ENCODE measurements around the gene BCL2.

BCL2 gene

GRCh38 chr18:63107171-63107845 lies 212.3 kb downstream of the BCL2 start:
- TF ChIP-seq CTCF (IDR thresholded peaks at IDR 0.05; ENCODE audit: insufficient read depth, low read length, poor library complexity, severe bottlenecking), result no peak
- Histone ChIP-seq H3K4me3 (replicated peaks; ENCODE audit: low read depth, low read length) (peak overlapping the region; percentile 29), H3K27me3 (replicated peaks; ENCODE audit: control insufficient read depth, insufficient read depth, low read length) (no peaks in the 10 kb centered on the region), H3K36me3 (ENCODE audit: control insufficient read depth, insufficient read depth, low read length) (no peaks in the 10 kb centered on the region)
- DNase-seq (ENCODE audit: extremely low read depth, insufficient read length), result peak; percentile 50

GRCh38 chr18:63106727-63107126 lies 212.8 kb downstream of the BCL2 start:
- no peak for TF ChIP-seq CTCF (IDR thresholded peaks at IDR 0.05; ENCODE audit: insufficient read depth, low read length, poor library complexity, severe bottlenecking)
- DNase-seq (ENCODE audit: extremely low read depth, insufficient read length), result no peak
- no peaks in the 10 kb centered on the region for H3K27me3 ChIP-seq (replicated peaks; ENCODE audit: control insufficient read depth, insufficient read depth, low read length)
- H3K36me3 ChIP-seq (ENCODE audit: control insufficient read depth, insufficient read depth, low read length), result no peaks in the 10 kb centered on the region
- H3K4me3 ChIP-seq (replicated peaks; ENCODE audit: low read depth, low read length), result peak overlapping the region; percentile 29

GRCh38 chr18:63105636-63106316 lies 213.8 kb downstream of the BCL2 start:
- H3K4me3 ChIP-seq (replicated peaks; ENCODE audit: low read depth, low read length), result no peak overlapping the region; the same call in 1 of the 2 replicates
- H3K36me3 ChIP-seq (ENCODE audit: control insufficient read depth, insufficient read depth, low read length), result no peaks in the 10 kb centered on the region
- TF ChIP-seq CTCF (IDR thresholded peaks at IDR 0.05; ENCODE audit: insufficient read depth, low read length, poor library complexity, severe bottlenecking), result no peak
- DNase-seq (ENCODE audit: extremely low read depth, insufficient read length), result peak; percentile 73
- H3K27me3 ChIP-seq (replicated peaks; ENCODE audit: control insufficient read depth, insufficient read depth, low read length), result no peaks in the 10 kb centered on the region

GRCh38 chr18:63104868-63105267 lies 214.7 kb downstream of the BCL2 start:
- no peak for DNase-seq (ENCODE audit: extremely low read depth, insufficient read length)
- TF ChIP-seq CTCF (IDR thresholded peaks at IDR 0.05; ENCODE audit: insufficient read depth, low read length, poor library complexity, severe bottlenecking), result no peak
- no peaks in the 10 kb centered on the region for H3K36me3 ChIP-seq (ENCODE audit: control insufficient read depth, insufficient read depth, low read length)
- H3K4me3 ChIP-seq (replicated peaks; ENCODE audit: low read depth, low read length), result no peak overlapping the region
- H3K27me3 ChIP-seq (replicated peaks; ENCODE audit: control insufficient read depth, insufficient read depth, low read length), result no peaks in the 10 kb centered on the region

GRCh38 chr18:63102941-63103744 lies 216.4 kb downstream of the BCL2 start:
- TF ChIP-seq CTCF (IDR thresholded peaks at IDR 0.05; ENCODE audit: insufficient read depth, low read length, poor library complexity, severe bottlenecking), result no peak
- Histone ChIP-seq H3K36me3 (ENCODE audit: control insufficient read depth, insufficient read depth, low read length) (no peaks in the 10 kb centered on the region), H3K4me3 (replicated peaks; ENCODE audit: low read depth, low read length) (no peak overlapping the region), H3K27me3 (replicated peaks; ENCODE audit: control insufficient read depth, insufficient read depth, low read length) (no peaks in the 10 kb centered on the region)
- no peak for DNase-seq (ENCODE audit: extremely low read depth, insufficient read length)

Measured in GM06990 (cell line).